CD4-positive, alpha-beta memory T cell (primary cell): ENCODE measurements around the gene RAB3IP. TPM values are rescaled to one million over a fixed set of nuclear protein-coding genes. Genes with fewer than 3 reads are reported as not detected.
"Not testable (repeated sequence)": the region's sequence is repeated elsewhere in the genome, so short reads cannot be mapped to it uniquely, and the experiment has no call there.

Experiments used
- CTCF ChIA-PET: fragments of 350-600 bp; sonication (Branson Sonifier 250); formaldehyde crosslinking; loops from one replicate; lab custom pipeline; 2021; ENCODE audit warnings: inconsistent platforms; ENCODE audit not compliant: partially characterized antibody; lab: Charles Lee
- POLR2A ChIA-PET: fragments of 350-600 bp; sonication (Branson Sonifier 250); formaldehyde crosslinking; loops from one replicate; lab custom pipeline; 2021; ENCODE audit not compliant: partially characterized antibody; lab: Charles Lee
- DNase-seq, 5 donors: peaks; one replicate each; pipeline versions ENCODE4 v3.0.0 to v3.0.0-alpha.2; 2020 to 2022; ENCODE audit warnings: mixed read lengths in 1 of 5
- H3K27ac ChIP-seq: one replicate; pipeline ENCODE4 v1.7.0; 2013; ENCODE audit warnings: low read depth, low read length
- H3K27me3 ChIP-seq: 2 replicates; pipeline ENCODE4 v1.7.0; 2013; ENCODE audit warnings: mild to moderate bottlenecking, low read length, moderate library complexity; ENCODE audit not compliant: insufficient read depth
- H3K36me3 ChIP-seq: 2 replicates; pipeline ENCODE4 v1.7.0; 2013; ENCODE audit warnings: mild to moderate bottlenecking, low read length, moderate library complexity; ENCODE audit not compliant: insufficient read depth
- H3K4me1 ChIP-seq: 2 replicates; pipeline ENCODE4 v1.7.0; 2013; ENCODE audit warnings: mild to moderate bottlenecking, low read length, moderate library complexity; ENCODE audit not compliant: insufficient read depth
- H3K4me3 ChIP-seq, 2 donors: one replicate each; pipeline ENCODE4 v1.7.0; 2013; ENCODE audit warnings: low read length in 2 of 2, mild to moderate bottlenecking in 1 of 2
- H3K9me3 ChIP-seq, 2 donors: one replicate each; pipeline ENCODE4 v1.7.0; 2013; ENCODE audit warnings: low read length in 2 of 2, control low read depth in 1 of 2; ENCODE audit not compliant: control insufficient read depth in 1 of 2
- H3K27ac Mint-ChIP-seq, 7 donors: one replicate each; pipeline ENCODE4 v1.8.0; 2020 to 2021; ENCODE audit warnings: mixed read lengths in 7 of 7, mild to moderate bottlenecking in 6 of 7, inconsistent platforms in 3 of 7, moderate library complexity in 3 of 7
- H3K27me3 Mint-ChIP-seq, 2 donors: one replicate each; pipeline ENCODE4 v1.8.0; 2020 to 2021; ENCODE audit warnings: mixed read lengths in 2 of 2
- H3K36me3 Mint-ChIP-seq, 2 donors: one replicate each; pipeline ENCODE4 v1.8.0; 2020 to 2021; ENCODE audit warnings: mixed read lengths in 2 of 2, inconsistent platforms in 1 of 2, mild to moderate bottlenecking in 1 of 2
- H3K4me1 Mint-ChIP-seq, 4 donors: one replicate each; pipeline ENCODE4 v1.8.0; 2020 to 2021; ENCODE audit warnings: mixed read lengths in 4 of 4, mild to moderate bottlenecking in 1 of 4
- H3K4me3 Mint-ChIP-seq, 8 donors: one replicate each; pipeline ENCODE4 v1.8.0; 2020 to 2021; ENCODE audit warnings: mixed read lengths in 8 of 8, mild to moderate bottlenecking in 7 of 8, moderate library complexity in 6 of 8, inconsistent platforms in 3 of 8
- H3K9me3 Mint-ChIP-seq, 8 donors: one replicate each; pipeline ENCODE4 v1.8.0; 2020 to 2021; ENCODE audit warnings: mixed read lengths in 8 of 8, mild to moderate bottlenecking in 5 of 8, inconsistent platforms in 3 of 8, moderate library complexity in 1 of 8
- intact Hi-C: fragments of 100-400 bp; cut with micrococcal nuclease; formaldehyde crosslinking; loops from one replicate; pipeline ENCODE4 v1.15.1; 2023
- polyA plus RNA-seq, 2 donors: library from polyadenylated mRNA; unstranded; fragments of 300-500 nt; fragmentation: Illumina TruSeq; gene quantifications; one replicate each; pipeline ENCODE4 v1.2.3, GENCODE V29; 2021
- total RNA-seq, 2 experiments: library from RNA; stranded (reverse); gene quantifications; one replicate each; pipeline ENCODE4 v1.2.3, GENCODE V29; 2021

RAB3IP gene
- total and polyA plus RNA-seq, 4 experiments from 2014 or later, result 33.1 to 43.8 (median 39.5) TPM

- ChIA-PET POLR2A (no interaction called here), CTCF (no interaction called here)
- H3K36me3 Mint-ChIP-seq, result peaks cover 72 to 85% of the 10 kb centered on the region in 2 donors
- no peaks in the 10 kb centered on the region for H3K4me1 ChIP-seq
- peaks cover 0 to 2% (median 0%) of the 10 kb centered on the region in 4 donors for H3K4me1 Mint-ChIP-seq
- H3K9me3 ChIP-seq, result peaks cover 0 to 10% of the 10 kb centered on the region in 2 donors
- H3K9me3 Mint-ChIP-seq, result peaks cover 9 to 50% (median 30%) of the 10 kb centered on the region in 8 donors
- no peak overlapping the region for H3K27ac ChIP-seq
- peaks cover 9% of the 10 kb centered on the region for H3K36me3 ChIP-seq
- no peaks in the 10 kb centered on the region for H3K27me3 Mint-ChIP-seq
- no peaks in the 10 kb centered on the region for H3K27me3 ChIP-seq
- DNase-seq, result no peak
- no peak overlapping the region for H3K27ac Mint-ChIP-seq
- no peak overlapping the region for H3K4me3 Mint-ChIP-seq
- intact Hi-C loops, result no loop called here
- no peak overlapping the region for H3K4me3 ChIP-seq
These were observed 50.7 kb downstream of the RAB3IP start for GRCh38 chr12:69789351-69789750.

DNA sequence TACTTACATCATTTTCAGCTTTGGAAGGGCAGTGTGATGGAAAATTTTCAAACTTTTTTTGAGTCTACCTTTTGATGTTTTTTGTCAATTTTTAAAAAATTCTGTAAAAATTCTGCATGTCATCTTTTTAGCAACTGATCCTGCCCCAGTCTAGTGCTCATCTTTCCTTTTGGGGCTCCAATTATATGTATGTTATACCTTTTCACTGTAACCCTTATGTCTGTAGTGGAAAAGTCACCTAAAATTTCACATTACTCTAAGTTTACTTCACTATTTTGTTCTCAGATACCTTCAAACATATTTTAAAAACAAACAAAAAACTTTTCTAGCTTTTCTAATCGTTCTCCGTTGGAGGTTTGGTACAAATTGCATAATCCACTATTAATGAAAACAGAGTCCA is 53.9 kb downstream of the RAB3IP start:
- no peak overlapping the region for H3K27ac Mint-ChIP-seq
- Histone ChIP-seq H3K27me3 (no peaks in the 10 kb centered on the region), H3K27ac (no peak overlapping the region), H3K9me3 (peaks cover 0 to 10% of the 10 kb centered on the region in 2 donors), H3K4me3 (no peak overlapping the region), H3K36me3 (peaks cover 10% of the 10 kb centered on the region), H3K4me1 (no peaks in the 10 kb centered on the region)
- intact Hi-C loops, result no loop called here
- peaks cover 0 to 2% (median 0%) of the 10 kb centered on the region in 4 donors for H3K4me1 Mint-ChIP-seq
- H3K36me3 Mint-ChIP-seq, result peaks cover 69 to 84% of the 10 kb centered on the region in 2 donors
- ChIA-PET CTCF (interaction anchor here (1.1 kb wide), 1 partner anchor 108 kb away, joined by 3 read pairs; no protein-coding TSS in a partner anchor), POLR2A (no interaction called here)
- no peak overlapping the region for H3K4me3 Mint-ChIP-seq
- H3K9me3 Mint-ChIP-seq, result peaks cover 9 to 56% (median 32%) of the 10 kb centered on the region in 8 donors
- H3K27me3 Mint-ChIP-seq, result no peaks in the 10 kb centered on the region
- DNase-seq, result peak in 1 of 5 donors; percentile 0

- intact Hi-C loops, H3K4me1 ChIP-seq, H3K4me3 Mint-ChIP-seq, CTCF ChIA-PET, H3K27me3 Mint-ChIP-seq, H3K27me3 ChIP-seq, H3K9me3 ChIP-seq, DNase-seq, H3K36me3 ChIP-seq, H3K4me1 Mint-ChIP-seq, POLR2A ChIA-PET, H3K4me3 ChIP-seq, H3K27ac Mint-ChIP-seq, H3K27ac ChIP-seq: not testable (repeated sequence)
- Mint-ChIP-seq H3K9me3 (peaks cover 5 to 42% (median 24%) of the 10 kb centered on the region in 8 donors), H3K36me3 (peaks cover 59 to 72% of the 10 kb centered on the region in 2 donors)
These were observed 68.6 kb downstream of the RAB3IP start for GRCh38 chr12:69807101-69807897.

DNA sequence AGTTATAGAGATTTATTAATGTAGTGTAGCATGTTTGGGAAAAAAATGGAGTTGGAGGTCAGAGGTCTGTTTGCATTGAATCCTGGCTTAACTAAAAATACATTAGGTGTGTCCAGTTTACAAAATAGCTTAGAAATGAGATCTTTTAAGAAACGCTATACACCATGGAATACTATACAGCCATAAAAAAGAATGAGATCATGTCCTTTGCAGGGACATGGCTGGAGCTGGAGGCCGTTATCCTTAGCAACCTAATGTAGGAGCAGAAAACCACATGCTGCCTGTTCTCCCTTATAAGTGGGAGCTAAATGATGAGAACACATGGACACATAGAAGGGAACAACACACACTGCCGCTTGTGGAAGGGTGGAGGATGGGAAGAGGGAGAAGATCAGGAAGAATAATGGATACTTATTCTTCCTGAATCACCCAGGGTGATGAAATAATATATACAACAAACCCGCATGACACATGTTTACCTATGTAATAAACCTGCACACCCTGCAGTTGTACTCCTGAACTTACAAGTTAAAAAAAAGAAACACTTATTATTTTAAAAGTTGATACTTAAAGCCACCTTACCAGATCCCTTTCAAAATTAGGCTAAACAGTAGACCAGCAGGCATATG is 72.3 kb downstream of the RAB3IP start:
- no peaks in the 10 kb centered on the region for H3K27me3 Mint-ChIP-seq
- Histone ChIP-seq H3K4me3 (no peak overlapping the region), H3K27ac (no peak overlapping the region), H3K36me3 (no peaks in the 10 kb centered on the region), H3K9me3 (no peaks in the 10 kb centered on the region), H3K27me3 (no peaks in the 10 kb centered on the region), H3K4me1 (no peaks in the 10 kb centered on the region)
- ChIA-PET POLR2A (no interaction called here), CTCF (interaction anchor here (1.4 kb wide), 1 partner anchor 69 kb away, joined by 3 read pairs; no protein-coding TSS in a partner anchor)
- H3K36me3 Mint-ChIP-seq, result peaks cover 60 to 82% of the 10 kb centered on the region in 2 donors
- H3K4me3 Mint-ChIP-seq, result no peak overlapping the region
- H3K9me3 Mint-ChIP-seq, result peaks cover 5 to 27% (median 17%) of the 10 kb centered on the region in 8 donors
- H3K27ac Mint-ChIP-seq, result peak overlapping the region in 1 of 7 donors; percentile 73
- intact Hi-C loops, result no loop called here
- no peaks in the 10 kb centered on the region for H3K4me1 Mint-ChIP-seq
- DNase-seq, result no peak

DNA sequence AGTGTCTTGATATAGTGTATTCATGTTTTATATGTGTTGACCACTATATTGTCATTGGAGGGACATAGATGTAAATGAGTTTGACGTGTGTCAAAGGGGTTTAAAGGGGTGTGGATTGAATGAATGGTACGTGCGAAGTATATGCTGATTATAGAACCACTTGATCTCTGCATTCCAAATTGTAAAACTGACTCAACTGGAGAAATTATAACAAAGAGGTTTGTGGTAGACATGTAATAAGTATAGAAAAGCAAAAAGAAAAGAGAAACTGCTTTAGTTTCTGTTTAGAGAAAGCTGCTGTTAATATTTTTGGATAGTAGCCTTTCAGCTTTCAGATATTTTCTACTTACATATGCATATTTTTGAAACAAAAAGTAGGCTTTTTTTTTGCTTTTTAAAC is 77.4 kb downstream of the RAB3IP start:
- intact Hi-C loops, result no loop called here
- no peak overlapping the region for H3K4me3 ChIP-seq
- no peak for DNase-seq
- ChIA-PET CTCF (no interaction called here), POLR2A (no interaction called here)
- H3K4me1 ChIP-seq, result no peaks in the 10 kb centered on the region
- no peaks in the 10 kb centered on the region for H3K27me3 ChIP-seq
- Mint-ChIP-seq H3K36me3 (peaks cover 31 to 51% of the 10 kb centered on the region in 2 donors), H3K27ac (no peak overlapping the region), H3K9me3 (peaks cover 0 to 2% (median 0%) of the 10 kb centered on the region in 8 donors), H3K4me3 (no peak overlapping the region), H3K27me3 (no peaks in the 10 kb centered on the region), H3K4me1 (no peaks in the 10 kb centered on the region)
- no peaks in the 10 kb centered on the region for H3K36me3 ChIP-seq
- no peaks in the 10 kb centered on the region for H3K9me3 ChIP-seq
- no peak overlapping the region for H3K27ac ChIP-seq

DNA sequence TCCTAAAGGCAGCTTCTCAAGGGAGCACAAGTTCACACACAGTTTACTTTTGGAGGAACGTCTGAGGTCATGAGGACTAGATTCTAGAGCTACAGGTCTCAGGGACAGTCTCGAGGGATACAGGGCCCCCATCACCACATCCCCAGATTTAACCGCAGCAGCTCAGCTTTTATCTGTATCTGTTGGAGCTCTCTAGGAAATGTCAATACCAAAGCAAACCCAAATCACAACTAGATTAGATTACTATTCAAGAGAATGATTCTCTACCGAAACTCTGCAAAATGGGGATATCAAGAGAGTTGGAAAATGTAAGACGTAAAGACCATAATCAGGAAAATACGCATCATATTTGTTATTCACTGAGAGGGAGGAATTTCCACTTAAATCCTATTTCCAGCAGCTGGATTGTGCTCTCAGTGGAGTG is 82.4 kb downstream of the RAB3IP start:
- Mint-ChIP-seq H3K4me3 (no peak overlapping the region), H3K27me3 (peaks cover 2% of the 10 kb centered on the region in 2 donors), H3K9me3 (peaks cover 0 to 2% (median 0%) of the 10 kb centered on the region in 8 donors)

DNA sequence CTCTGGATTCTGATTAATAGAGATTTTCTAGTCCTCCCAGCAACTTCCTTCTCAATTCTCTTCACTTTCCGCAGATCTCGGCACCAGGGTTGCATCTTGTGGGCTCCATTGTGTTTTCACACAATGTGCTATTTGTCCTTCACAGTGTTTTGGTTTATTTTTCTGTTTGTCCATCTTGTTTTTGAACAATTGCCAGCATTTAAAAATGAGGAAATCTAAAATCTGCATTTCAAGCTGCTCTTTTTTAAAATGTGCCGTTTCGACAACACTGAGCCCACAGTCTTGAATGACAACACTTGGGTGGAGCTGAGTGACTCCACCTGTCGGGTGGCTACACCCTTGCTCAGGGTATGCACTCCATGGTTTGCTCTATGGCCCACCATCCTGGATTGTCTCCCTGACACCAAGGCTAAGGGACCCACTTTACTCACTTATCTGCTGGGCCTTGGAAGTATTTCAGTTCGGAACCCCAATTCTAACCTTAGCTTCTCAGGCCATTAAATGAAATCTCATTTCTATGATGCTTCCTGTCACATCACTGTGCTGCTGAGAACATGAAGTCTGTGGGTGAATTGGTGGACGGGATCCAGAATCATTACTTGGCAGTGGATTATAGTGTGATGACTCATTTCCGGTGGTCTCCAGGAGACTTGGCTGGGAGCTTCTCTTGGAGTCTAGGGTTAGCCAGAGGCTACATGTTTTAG is 82.9 kb downstream of the RAB3IP start:
- H3K4me1 Mint-ChIP-seq, result no peaks in the 10 kb centered on the region

More for the DNA sequence above, 82.4 kb downstream of the RAB3IP start:
- no peak overlapping the region for H3K4me3 ChIP-seq
- H3K4me1 ChIP-seq, result no peaks in the 10 kb centered on the region
- H3K9me3 ChIP-seq, result no peaks in the 10 kb centered on the region
- no peaks in the 10 kb centered on the region for H3K4me1 Mint-ChIP-seq
- H3K36me3 ChIP-seq, result no peaks in the 10 kb centered on the region
- CTCF ChIA-PET, result no interaction called here
- DNase-seq, result no peak
- POLR2A ChIA-PET, result no interaction called here
- no peak overlapping the region for H3K27ac Mint-ChIP-seq
- H3K36me3 Mint-ChIP-seq, result peaks cover 1 to 9% of the 10 kb centered on the region in 2 donors
- no peak overlapping the region for H3K27ac ChIP-seq
- no peaks in the 10 kb centered on the region for H3K27me3 ChIP-seq
- intact Hi-C loops, result no loop called here

More for the DNA sequence above, 82.9 kb downstream of the RAB3IP start:
- ChIA-PET CTCF (no interaction called here), POLR2A (no interaction called here)
- Histone ChIP-seq H3K4me3 (no peak overlapping the region), H3K27ac (no peak overlapping the region), H3K27me3 (no peaks in the 10 kb centered on the region), H3K36me3 (no peaks in the 10 kb centered on the region), H3K9me3 (no peaks in the 10 kb centered on the region), H3K4me1 (no peaks in the 10 kb centered on the region)
- Mint-ChIP-seq H3K27ac (no peak overlapping the region), H3K4me3 (no peak overlapping the region), H3K36me3 (peaks cover 0 to 3% of the 10 kb centered on the region in 2 donors), H3K27me3 (peaks cover 2% of the 10 kb centered on the region in 2 donors), H3K9me3 (peaks cover 0 to 2% (median 0%) of the 10 kb centered on the region in 8 donors)
- intact Hi-C loops, result no loop called here
- no peak for DNase-seq
